Hepatocyte (in vitro differentiated cells): ENCODE measurements around the gene RASGRP2.

ENCODE experiments used
- EZH2 ChIP-seq: fragments of 200-600 bp; sonication (generic); IDR thresholded peaks from 2 replicates; pipeline ENCODE4 v1.6.1; 2016; ENCODE audit warnings: antibody characterized with exemption, mild to moderate bottlenecking, borderline replicate concordance
- EZH2phosphoT487 ChIP-seq: fragments of 200-600 bp; sonication (generic); IDR thresholded peaks from one replicate; pipeline ENCODE4 v1.6.1; 2018; ENCODE audit warnings: antibody characterized with exemption, mild to moderate bottlenecking, low read depth, moderate library complexity; ENCODE audit not compliant: unreplicated experiment, severe bottlenecking
- TF ChIP-seq, protein P1 (sequence below): fragments of 200-600 bp; sonication (generic); IDR thresholded peaks from 2 replicates; pipeline ENCODE4 v1.5.1; 2016; ENCODE audit warnings: antibody characterized with exemption, mild to moderate bottlenecking; ENCODE audit not compliant: poor library complexity

DNA sequence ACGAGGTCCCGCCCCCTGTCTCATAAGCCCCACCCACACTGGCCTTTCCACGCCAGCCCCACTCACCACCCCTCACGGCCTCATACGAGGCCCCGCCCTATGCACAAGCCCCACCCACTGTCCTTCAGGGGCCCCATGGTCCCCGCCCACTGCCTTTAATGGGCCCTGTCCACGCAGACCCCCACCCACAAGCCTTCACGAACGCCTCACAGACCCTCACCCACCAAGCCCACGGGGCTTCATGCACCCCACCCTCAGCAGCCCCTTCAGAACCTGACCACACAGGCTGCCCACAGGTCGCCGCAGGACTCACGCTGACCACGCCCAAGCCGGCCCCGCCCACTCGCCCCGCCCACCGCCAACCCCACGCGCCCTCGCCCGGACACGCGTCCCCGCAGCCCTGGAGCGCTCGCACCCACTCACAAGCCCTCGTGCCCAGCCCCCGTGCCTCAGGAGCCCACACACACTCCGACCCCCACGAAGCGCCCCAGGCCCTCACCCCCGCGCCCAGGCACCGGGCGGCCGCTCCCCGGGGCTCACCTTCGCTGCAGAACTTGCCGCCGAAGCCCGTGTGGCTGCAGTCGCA lies 31.4 kb downstream of the RASGRP2 start:
- TF ChIP-seq, protein P1, sequence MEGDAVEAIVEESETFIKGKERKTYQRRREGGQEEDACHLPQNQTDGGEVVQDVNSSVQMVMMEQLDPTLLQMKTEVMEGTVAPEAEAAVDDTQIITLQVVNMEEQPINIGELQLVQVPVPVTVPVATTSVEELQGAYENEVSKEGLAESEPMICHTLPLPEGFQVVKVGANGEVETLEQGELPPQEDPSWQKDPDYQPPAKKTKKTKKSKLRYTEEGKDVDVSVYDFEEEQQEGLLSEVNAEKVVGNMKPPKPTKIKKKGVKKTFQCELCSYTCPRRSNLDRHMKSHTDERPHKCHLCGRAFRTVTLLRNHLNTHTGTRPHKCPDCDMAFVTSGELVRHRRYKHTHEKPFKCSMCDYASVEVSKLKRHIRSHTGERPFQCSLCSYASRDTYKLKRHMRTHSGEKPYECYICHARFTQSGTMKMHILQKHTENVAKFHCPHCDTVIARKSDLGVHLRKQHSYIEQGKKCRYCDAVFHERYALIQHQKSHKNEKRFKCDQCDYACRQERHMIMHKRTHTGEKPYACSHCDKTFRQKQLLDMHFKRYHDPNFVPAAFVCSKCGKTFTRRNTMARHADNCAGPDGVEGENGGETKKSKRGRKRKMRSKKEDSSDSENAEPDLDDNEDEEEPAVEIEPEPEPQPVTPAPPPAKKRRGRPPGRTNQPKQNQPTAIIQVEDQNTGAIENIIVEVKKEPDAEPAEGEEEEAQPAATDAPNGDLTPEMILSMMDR: no peak
- no peak for TF ChIP-seq EZH2phosphoT487
- no peak for TF ChIP-seq EZH2
